ENCODE data around the gene RBM14.

DNA sequence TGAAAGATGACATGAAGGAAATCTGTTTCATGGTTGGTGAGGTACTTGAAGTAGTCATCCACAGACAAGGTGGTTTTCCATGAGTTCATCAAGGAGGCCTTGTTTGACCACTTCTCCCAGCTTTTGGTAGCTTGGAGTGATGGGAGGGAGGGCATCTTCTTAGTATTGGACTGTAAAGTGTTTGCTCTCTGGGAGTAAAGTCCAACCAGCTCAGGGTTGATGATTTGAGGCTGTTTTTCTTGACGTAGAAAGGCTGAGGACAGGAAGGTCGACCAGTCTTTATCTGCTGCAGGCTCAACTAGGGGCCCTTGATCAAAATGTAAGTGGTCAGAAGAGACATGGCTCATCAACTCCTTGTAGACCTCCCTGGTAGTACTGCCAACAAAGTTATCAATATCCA lies 25.3 kb upstream of the RBM14 start:
- TF ChIP-seq, protein P1, sequence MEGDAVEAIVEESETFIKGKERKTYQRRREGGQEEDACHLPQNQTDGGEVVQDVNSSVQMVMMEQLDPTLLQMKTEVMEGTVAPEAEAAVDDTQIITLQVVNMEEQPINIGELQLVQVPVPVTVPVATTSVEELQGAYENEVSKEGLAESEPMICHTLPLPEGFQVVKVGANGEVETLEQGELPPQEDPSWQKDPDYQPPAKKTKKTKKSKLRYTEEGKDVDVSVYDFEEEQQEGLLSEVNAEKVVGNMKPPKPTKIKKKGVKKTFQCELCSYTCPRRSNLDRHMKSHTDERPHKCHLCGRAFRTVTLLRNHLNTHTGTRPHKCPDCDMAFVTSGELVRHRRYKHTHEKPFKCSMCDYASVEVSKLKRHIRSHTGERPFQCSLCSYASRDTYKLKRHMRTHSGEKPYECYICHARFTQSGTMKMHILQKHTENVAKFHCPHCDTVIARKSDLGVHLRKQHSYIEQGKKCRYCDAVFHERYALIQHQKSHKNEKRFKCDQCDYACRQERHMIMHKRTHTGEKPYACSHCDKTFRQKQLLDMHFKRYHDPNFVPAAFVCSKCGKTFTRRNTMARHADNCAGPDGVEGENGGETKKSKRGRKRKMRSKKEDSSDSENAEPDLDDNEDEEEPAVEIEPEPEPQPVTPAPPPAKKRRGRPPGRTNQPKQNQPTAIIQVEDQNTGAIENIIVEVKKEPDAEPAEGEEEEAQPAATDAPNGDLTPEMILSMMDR (IDR thresholded peaks at IDR 0.05): no peak
- TF ChIP-seq POLR2AphosphoS5 (IDR thresholded peaks at IDR 0.05) (no peak), POLR2A (IDR thresholded peaks at IDR 0.05) (no peak)

Measured in transverse colon (tissue), 4 donors.